Cardiac muscle cell (in vitro differentiated cells and primary cell): ENCODE data around the gene EPSTI1. TPM values are rescaled to one million over a fixed set of nuclear protein-coding genes. Genes with fewer than 3 reads are reported as not detected.

ENCODE experiments used
- DNase-seq, 2 donors: peaks; one replicate each; pipeline versions ENCODE4 v3.0.0 to v3.0.0-alpha.2; 2010 to 2017; ENCODE audit warnings: low read depth in 1 of 2, low spot score in 1 of 2
- H3K27ac ChIP-seq: fragments of 200-600 bp; sonication (generic); 2 replicates; pipeline ENCODE4 v1.5.1; 2016
- H3K27me3 ChIP-seq: fragments of 200-600 bp; sonication (generic); 2 replicates; pipeline ENCODE4 v1.6.0; 2016; ENCODE audit warnings: control low read depth
- H3K36me3 ChIP-seq: fragments of 200-600 bp; sonication (generic); 2 replicates; pipeline ENCODE4 v1.5.1; 2016; ENCODE audit warnings: control low read depth
- H3K4me1 ChIP-seq: fragments of 200-600 bp; sonication (generic); 2 replicates; pipeline ENCODE4 v1.8.1; 2017; ENCODE audit warnings: low read depth, mild to moderate bottlenecking, mixed run types
- H3K4me3 ChIP-seq: fragments of 200-600 bp; sonication (generic); 2 replicates; pipeline ENCODE4 v1.5.1; 2016; ENCODE audit warnings: mild to moderate bottlenecking
- H3K9me3 ChIP-seq: fragments of 200-600 bp; sonication (generic); 2 replicates; pipeline ENCODE4 v1.5.1; 2017; ENCODE audit warnings: low read depth, mild to moderate bottlenecking, control low read depth
- CTCF ChIP-seq: IDR thresholded peaks from 2 replicates; pipeline ENCODE4 v1.5.1; 2012; ENCODE audit warnings: low read depth, mild to moderate bottlenecking, low read length
- polyA plus RNA-seq: library from polyadenylated mRNA; unstranded; fragments of >200 nt; fragmentation: Nextera tagmentation; extraction: Ambion mirVana; gene quantifications from 2 replicates; pipeline ENCODE4 v1.2.1, GENCODE V29; 2016
- total RNA-seq: library from RNA; depleted of rRNA; stranded (reverse); fragments of >200 nt; gene quantifications from 2 replicates; pipeline ENCODE4 v1.2.3, GENCODE V29; 2016

Gene EPSTI1
- total and polyA plus RNA-seq, 2 experiments from 2014 or later, result 11.8 to 11.9 TPM

DNA sequence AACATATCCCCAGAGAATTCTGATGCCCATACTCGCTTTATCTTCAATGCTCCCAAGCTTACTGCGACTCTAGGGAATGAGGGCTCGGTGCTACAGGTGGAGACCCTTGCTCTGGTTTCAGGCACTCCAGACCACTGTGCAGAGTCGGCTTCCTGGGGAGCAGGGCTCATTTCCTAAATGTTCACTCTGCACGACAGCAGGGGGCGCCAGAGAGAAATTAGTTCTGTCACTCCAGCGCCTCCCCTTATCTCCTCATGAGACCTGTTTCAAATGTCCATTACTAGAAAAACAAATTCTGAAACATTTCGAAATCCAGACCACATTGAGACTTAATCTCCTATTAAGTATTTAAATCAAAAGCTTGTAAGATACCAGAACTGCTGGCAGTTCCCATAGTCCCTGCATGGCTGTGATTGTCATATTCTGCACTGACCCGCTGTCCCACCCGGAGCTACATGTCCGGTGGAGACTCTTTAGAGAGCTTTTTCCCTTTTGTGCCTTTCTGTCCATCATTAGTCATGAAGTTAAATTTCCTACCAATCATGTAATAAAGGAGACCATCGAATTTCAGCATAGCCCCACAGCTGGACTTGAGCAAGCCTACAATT lies 22.4 kb downstream of the EPSTI1 start:
- no peaks in the 10 kb centered on the region for H3K27me3 ChIP-seq
- no peak overlapping the region for H3K27ac ChIP-seq
- no peak overlapping the region for H3K4me3 ChIP-seq
- peak; percentile 84 to 85 for DNase-seq
- TF ChIP-seq CTCF, result peak; percentile 80
- H3K9me3 ChIP-seq, result no peaks in the 10 kb centered on the region
- H3K36me3 ChIP-seq, result no peaks in the 10 kb centered on the region
- H3K4me1 ChIP-seq, result peaks cover 22% of the 10 kb centered on the region

GRCh38 chr13:42968906-42969305 lies 23.1 kb downstream of the EPSTI1 start:
- no peak overlapping the region for H3K4me3 ChIP-seq

DNA sequence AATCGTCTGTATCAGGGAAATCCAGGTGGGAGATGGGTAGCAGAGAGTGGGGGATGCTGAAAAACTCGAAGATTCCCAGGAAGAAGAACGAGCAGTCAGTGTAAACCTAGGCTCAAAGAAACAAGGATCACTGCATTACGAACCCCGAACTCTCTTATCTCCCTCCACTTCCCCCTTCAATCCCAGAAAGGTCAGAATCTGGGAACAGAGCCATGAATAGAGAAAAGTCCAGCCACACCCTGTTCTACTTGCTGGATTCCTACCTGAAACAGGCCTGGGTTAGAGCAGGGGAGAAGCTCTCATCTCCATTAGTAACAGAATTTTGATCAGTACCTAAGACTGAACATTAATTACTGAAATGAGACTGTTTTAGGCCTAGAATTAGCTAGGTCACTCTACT lies 24.4 kb downstream of the EPSTI1 start:
- TF ChIP-seq CTCF, result no peak
- no peaks in the 10 kb centered on the region for H3K27me3 ChIP-seq
- DNase-seq, result no peak
- no peak overlapping the region for H3K27ac ChIP-seq
- no peaks in the 10 kb centered on the region for H3K36me3 ChIP-seq
- H3K4me1 ChIP-seq, result peaks cover 13% of the 10 kb centered on the region
- no peak overlapping the region for H3K4me3 ChIP-seq
- H3K9me3 ChIP-seq, result no peaks in the 10 kb centered on the region

More at GRCh38 chr13:42968906-42969305, 23.1 kb downstream of the EPSTI1 start:
- H3K27me3 ChIP-seq, result no peaks in the 10 kb centered on the region
- DNase-seq, result no peak
- H3K4me1 ChIP-seq, result peaks cover 22% of the 10 kb centered on the region
- H3K27ac ChIP-seq, result no peak overlapping the region
- H3K9me3 ChIP-seq, result no peaks in the 10 kb centered on the region
- H3K36me3 ChIP-seq, result no peaks in the 10 kb centered on the region
- TF ChIP-seq CTCF, result no peak

DNA sequence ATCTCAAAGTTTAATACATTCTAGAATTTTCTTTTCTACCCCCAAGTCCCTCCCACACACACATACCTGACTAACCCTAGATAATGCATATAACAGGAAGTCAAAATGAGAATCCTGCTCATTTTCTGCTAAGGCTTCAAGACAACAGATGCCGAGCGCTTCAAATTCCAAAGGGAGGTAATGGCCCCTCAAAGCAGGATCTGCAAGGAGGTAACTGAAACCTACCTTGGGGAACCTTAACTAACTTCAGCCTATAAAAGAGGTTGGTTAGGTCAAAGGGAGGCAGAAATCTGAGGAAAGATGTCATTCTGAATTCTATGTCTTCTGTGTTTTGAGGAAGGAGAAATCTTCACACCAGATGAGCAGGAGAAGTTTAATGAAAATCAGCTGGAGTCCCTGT lies 26.8 kb downstream of the EPSTI1 start:
- no peak for DNase-seq
- no peaks in the 10 kb centered on the region for H3K36me3 ChIP-seq
- TF ChIP-seq CTCF, result no peak
- no peaks in the 10 kb centered on the region for H3K9me3 ChIP-seq
- H3K27ac ChIP-seq, result no peak overlapping the region
- H3K4me3 ChIP-seq, result no peak overlapping the region
- peaks cover 11% of the 10 kb centered on the region for H3K4me1 ChIP-seq
- H3K27me3 ChIP-seq, result no peaks in the 10 kb centered on the region

GRCh38 chr13:42964761-42965161 lies 27.3 kb downstream of the EPSTI1 start:
- Histone ChIP-seq H3K9me3 (no peaks in the 10 kb centered on the region), H3K4me1 (peaks cover 9% of the 10 kb centered on the region), H3K4me3 (no peak overlapping the region), H3K36me3 (no peaks in the 10 kb centered on the region), H3K27me3 (no peaks in the 10 kb centered on the region), H3K27ac (no peak overlapping the region)
- DNase-seq, result peak in 1 of 2 donors; percentile 31
- TF ChIP-seq CTCF, result no peak

GRCh38 chr13:42959615-42960014 lies 32.4 kb downstream of the EPSTI1 start:
- Histone ChIP-seq H3K4me1 (no peaks in the 10 kb centered on the region), H3K27me3 (no peaks in the 10 kb centered on the region), H3K4me3 (no peak overlapping the region), H3K27ac (no peak overlapping the region), H3K36me3 (no peaks in the 10 kb centered on the region), H3K9me3 (no peaks in the 10 kb centered on the region)
- TF ChIP-seq CTCF, result no peak
- peak in 1 of 2 donors; percentile 30 for DNase-seq
